GM21529 (cell line): ENCODE results near the gene CLEC18B.
A peak's percentile ranks its signal among the peaks of the same experiment; 100 is the strongest.
"Not testable (repeated sequence)": the region's sequence is repeated elsewhere in the genome, so short reads cannot be mapped to it uniquely, and the experiment has no call there.

Source experiments
- ATAC-seq: cut with Tn5 transposase; IDR thresholded peaks from one replicate; pipeline ENCODE4 v1.9.1; 2021; ENCODE audit not compliant: unreplicated experiment

CLEC18B gene

GRCh38 chr16:74407362-74407705 is 13.9 kb downstream of the CLEC18B start:
- not testable (repeated sequence) for ATAC-seq

GRCh38 chr16:74406600-74407361 is 14.5 kb downstream of the CLEC18B start:
- not testable (repeated sequence) for ATAC-seq

- not testable (repeated sequence) for ATAC-seq
Measured at GRCh38 chr16:74404148-74404933, 16.9 kb downstream of the CLEC18B start.

- not testable (repeated sequence) for ATAC-seq
Measured at GRCh38 chr16:74400238-74400637, 21.0 kb downstream of the CLEC18B start.

- not testable (repeated sequence) for ATAC-seq
Measured at GRCh38 chr16:74398212-74398895, 22.9 kb downstream of the CLEC18B start.

GRCh38 chr16:74396521-74397017 is 24.7 kb downstream of the CLEC18B start:
- ATAC-seq = not testable (repeated sequence)

GRCh38 chr16:74394604-74395003 is 26.7 kb downstream of the CLEC18B start:
- ATAC-seq = not testable (repeated sequence)

- ATAC-seq = not testable (repeated sequence)
Measured at GRCh38 chr16:74394131-74394530, 27.1 kb downstream of the CLEC18B start.

GRCh38 chr16:74391454-74392050 is 29.7 kb downstream of the CLEC18B start:
- not testable (repeated sequence) for ATAC-seq

GRCh38 chr16:74382339-74383034 is 38.8 kb downstream of the CLEC18B start:
- ATAC-seq = not testable (repeated sequence)

- not testable (repeated sequence) for ATAC-seq
Measured at GRCh38 chr16:74373847-74374184, 47.5 kb downstream of the CLEC18B start.

GRCh38 chr16:74372953-74373846 is 48.1 kb downstream of the CLEC18B start:
- no peak for ATAC-seq

GRCh38 chr16:74372369-74372768 is 48.9 kb downstream of the CLEC18B start:
- ATAC-seq = no peak

GRCh38 chr16:74370338-74371135 is 50.7 kb downstream of the CLEC18B start:
- not testable (repeated sequence) for ATAC-seq

GRCh38 chr16:74368002-74368911 is 53.0 kb downstream of the CLEC18B start:
- peak; percentile 94 for ATAC-seq

GRCh38 chr16:74367469-74368001 is 53.7 kb downstream of the CLEC18B start:
- ATAC-seq = peak; percentile 51
